Stimulated activated CD8-positive, alpha-beta memory T cell treated with anti-CD3 and anti-CD28 coated beads, Interleukin-12 subunit alpha, Interleukin-12 subunit beta, amount 100 ng/mL, for 4 hours (primary cell): ENCODE measurements around the gene CNOT8.
"Not testable (repeated sequence)": the region's sequence is repeated elsewhere in the genome, so short reads cannot be mapped to it uniquely, and the experiment has no call there.

Experiments used
- DNase-seq: peaks from one replicate; pipeline ENCODE4 v3.0.0-alpha.2; 2020; ENCODE audit warnings: low read depth

The CNOT8 gene

DNA sequence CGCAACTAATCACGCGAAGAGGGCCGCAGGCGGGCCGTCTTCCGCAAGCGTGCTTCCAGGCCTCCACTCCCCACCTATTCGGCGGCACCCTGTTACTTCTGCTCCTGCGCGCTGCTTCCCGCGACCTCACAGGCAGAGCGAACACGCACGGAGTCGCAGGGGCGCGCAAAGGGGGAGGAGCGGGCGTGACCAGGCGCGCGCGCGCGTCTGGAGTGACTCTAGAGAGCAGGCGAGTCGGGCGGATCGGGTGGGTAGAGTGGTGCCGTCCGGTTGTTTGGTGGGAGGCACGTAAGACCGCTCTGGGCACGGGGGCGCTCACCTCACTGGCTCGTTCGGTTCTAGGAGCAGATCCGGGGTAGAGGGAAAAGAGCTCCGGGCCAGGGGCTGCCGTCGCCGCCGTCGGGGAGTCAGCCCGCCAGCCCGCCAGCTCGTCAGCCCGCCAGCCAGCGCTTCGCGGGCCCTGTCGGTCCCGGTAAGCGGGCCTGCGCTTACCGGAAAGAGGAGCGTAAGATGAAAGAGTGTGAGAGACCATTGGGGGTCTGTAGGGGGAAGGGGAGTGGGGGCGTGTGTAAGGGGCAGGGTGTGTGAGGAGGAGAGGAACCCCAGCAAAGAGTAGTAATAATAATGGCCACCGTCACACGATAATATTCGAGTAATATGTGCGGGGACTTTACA, at the start of gene CNOT8:
Gene CNOT8 (plus strand): TSS at position 331 of the 675 bp plus-strand sequence. CDS start 4,652 bp downstream, outside the sequence.
- DNase-seq = peak; percentile 95

DNA sequence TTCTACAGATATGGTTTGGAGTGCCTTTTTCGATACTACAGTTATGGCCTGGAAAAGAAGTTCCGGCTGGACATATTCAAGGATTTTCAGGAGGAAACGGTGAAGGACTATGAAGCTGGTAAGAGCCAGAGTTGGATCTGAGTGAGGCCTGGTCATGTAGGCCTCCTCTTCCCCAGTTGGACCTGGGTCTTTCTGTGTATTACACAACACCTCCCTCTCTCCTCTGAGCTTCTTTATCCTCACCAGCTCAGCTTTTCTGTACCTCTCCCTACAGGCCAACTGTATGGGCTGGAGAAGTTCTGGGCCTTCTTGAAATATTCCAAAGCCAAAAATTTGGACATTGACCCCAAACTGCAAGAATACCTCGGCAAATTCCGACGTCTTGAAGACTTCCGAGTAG, 47.2 kb upstream of the CNOT8 start:
- no peak for DNase-seq

DNA sequence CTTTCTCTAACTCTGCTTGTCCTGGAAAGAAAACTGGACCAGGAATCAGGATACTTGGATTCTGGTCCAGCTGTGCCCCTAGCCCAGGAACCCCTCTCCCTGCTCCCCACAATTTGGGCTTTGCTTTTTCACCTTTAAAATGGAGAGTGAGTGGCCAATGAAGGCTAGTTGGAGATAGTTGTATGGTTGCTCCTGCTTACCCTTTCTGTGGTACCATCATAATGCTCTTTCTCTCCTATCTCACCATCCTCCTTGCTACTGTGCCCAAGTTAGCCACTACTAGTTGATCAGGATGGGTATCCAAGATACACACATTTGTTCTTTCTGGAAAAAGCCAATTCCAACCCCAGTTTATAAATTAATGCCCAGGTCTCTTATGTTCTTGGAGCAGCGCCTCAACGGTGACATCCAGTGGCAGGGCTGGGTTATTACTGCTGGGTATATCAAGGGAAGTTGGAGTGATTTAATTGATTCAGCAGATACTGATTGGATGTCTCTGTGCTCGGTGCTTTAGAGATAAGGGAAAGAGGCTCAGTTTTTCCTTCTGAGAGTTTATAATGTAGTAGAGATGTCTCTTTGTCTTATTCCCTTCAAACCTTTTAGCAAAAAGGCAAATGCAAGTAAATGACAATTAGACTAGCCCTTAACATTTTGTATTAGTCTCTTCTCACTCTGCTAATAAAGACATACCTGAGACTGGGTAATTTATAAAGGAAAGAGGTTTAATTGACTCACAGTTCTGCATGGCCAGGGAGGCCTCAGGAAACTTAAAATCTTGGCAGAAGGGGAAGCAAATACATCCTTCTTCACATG, 46.6 kb upstream of the CNOT8 start:
- DNase-seq = peak; percentile 15

DNA sequence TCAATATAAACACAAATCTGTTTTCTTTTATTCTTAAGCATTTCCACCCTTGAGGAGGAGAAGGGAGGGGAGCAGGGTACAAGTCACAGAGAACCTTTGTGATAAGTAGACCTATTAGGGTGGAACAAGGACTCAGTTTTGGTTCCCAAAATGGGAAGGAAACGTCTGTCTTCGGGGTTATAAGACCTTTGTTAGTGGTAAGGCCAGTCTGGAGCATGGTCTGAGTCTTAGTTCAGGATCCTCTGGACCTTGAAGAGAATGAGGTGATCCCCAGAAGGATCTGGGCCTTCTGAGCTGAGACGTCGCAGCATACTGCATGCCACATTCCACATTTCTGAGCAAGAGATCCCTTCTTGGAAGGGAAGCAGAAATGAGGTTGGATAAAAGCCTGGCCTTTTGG, 45.3 kb upstream of the CNOT8 start:
- DNase-seq = no peak

DNA sequence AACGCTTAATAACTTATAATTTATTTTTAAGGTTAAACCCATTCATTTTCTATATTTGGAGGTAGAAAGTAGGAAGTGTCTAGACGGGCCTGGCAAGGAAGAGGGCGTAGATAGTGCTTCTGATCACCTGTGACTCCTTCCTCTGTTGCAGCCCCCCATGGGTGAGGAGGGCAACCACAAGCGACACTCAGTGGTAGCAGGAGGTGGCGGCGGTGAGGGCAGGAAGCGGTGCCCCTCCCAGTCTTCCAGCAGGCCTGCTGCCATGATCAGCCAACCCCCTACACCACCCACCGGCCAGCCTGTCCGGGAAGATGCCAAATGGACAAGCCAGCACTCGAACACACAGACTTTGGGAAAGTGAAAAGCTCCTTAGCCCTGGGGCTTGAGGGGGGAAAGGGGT, 44.7 kb upstream of the CNOT8 start:
- peak; percentile 13 for DNase-seq

DNA sequence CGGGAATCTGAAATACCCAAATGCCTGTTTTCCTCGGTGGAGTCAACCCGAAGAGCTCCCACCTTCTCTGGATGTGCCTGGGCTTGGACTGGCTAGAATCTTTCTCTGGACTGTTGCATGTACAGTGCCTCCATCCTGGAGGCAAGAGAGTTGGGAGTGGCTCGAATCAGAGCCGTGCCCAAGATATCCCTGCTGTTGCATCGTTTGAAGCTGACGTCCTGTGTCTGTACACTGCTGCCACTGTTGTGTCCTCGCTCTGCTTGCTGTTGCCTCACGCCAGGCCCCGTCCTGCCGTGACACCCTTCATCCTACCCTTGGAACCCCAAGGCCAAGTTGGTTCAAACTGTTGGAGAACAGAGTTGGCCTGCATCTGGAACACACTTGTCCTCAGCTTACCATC, 43.4 kb upstream of the CNOT8 start:
- DNase-seq = no peak

DNA sequence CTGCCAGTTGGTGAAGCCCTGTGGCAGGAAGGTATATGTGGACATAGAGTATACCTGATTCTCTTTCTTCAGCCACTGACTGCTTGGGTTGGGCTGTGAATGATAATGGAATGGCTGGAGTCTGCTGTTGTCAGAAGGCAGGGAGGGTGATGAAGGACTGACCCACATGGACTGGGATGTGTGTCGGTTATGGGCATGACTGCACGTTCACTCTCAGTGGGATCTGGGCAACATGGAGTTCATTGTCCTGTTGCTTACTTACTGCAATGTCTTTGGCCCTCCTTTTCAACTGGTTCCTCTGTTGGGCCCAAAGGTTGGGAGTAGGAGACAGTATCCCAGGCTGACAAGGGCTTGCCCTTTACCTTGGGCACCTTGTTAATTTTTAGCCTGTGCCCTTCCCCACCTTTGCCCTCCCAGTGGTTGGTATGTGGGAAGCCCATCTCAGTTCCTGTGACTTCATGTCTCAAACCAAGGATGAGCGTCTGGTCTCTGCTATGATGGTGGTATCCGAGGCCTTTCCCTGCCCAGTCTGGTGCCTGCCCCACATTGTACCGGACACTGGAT, 42.7 kb upstream of the CNOT8 start:
- no peak for DNase-seq

DNA sequence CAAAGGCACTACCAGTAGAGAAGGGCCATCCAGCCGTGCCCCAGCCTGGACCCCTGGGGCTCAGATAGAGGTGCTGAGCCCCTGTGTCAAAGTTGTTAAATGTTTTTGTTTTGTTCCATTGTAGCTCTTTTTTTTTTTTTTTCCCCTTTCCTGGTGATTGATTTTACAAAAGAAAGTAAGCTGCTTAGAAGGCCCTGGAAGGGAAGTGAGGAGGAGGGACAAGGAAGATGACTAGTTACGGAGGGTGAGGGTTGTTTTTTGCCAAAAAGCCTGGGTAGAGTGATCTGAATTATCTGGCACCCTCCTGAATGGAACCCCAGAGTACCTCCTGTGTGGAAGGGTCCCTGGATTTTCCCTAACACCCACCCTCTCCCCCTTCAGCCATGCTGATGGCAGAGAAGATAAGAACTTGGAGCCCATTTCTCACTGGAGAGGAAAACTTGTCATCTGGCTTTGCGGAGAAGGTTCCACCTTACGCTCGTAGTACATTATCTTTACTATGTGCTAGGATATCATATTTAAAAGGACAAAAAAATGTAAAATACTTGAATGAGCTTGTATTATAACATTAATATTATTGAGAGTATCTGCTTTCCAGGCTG, 41.4 kb upstream of the CNOT8 start:
- no peak for DNase-seq

DNA sequence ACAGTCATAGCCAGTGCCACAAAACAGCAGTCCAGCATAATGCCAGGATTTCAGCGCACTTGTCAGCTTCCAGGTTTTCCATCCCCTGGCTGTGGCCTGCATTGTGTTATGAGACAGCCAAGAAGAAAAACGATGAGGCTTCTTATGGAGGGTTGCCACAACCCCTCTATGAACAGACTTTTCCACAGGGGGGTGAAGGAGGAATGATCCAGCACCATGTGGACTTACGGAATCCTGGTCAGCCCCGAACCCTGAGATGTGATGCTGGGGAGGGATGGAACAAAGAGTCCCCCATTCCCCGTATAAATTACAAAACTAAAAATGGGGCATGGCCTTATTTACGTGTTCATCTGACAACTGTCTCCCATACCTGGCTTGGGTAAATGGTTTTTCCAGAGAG, 40.6 kb upstream of the CNOT8 start:
- no peak for DNase-seq

DNA sequence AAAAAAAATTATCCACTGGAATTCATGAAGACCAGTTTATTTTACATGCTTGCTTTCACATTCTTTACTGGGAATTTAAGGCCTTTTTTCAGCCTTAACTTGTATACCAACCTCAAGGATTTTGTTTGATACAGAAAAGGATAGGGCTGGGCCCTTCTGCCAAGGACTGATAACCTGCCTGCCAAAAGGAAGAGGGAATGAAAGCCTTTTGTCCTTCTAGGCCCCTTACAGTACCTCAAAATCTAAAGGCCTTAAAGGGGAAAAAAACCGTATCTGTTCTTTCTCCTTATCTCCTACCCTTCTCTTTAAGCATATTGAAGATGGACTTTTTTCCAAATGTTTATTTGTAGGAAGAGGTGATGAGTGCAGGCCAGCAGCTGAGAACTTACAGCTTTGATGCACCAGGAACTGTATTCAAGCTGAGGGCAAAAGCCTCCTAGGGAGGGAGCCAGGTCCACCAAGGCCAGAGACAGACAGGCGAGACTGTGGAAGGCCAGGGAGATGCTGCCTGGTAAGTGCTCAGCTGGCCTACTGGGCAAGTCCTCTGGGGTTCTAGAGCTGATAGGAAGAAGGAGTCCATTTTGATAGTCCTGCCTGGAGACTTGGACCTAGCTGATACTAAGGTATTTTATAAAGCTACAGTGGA, 39.8 kb upstream of the CNOT8 start:
- no peak for DNase-seq

DNA sequence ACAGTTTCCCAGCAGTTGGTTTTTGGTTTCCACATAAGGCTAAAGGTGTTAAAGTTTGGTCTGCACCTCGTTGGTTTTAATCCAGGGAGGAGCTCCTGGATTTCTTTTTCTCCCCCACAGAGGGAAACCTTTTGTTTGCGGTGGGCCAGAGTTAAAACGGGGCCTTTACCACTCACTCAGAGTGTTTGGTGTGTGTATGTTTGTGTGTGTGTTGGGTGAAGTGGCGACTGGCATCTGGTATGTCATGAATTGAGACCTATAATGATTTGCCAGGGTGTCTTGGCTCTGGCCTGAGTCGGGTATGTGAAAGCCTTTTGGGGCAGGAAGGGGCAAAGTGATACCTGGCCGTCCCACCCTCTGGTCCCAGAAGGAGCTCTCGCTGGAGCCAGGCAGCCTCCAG, 38.9 kb upstream of the CNOT8 start:
- no peak for DNase-seq

DNA sequence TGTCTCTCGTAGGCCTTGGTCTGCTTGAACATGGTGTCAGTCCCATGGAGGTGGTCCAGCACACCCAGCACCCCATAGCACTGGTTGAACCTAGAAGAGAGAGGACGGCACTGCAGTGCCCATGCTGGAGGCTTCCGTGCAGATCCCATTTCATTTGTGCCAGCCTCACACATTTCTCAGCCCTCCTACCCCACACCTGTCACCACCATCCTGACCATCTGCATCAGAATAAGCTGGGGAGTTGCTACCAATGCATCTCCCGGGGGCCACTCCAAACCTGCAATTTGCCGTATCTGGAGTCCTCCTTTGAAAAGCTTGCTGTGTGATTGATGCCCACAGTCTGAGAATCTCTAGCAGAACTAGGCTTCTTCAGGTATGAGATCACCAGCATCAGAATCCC, 38.0 kb upstream of the CNOT8 start:
- DNase-seq = no peak

DNA sequence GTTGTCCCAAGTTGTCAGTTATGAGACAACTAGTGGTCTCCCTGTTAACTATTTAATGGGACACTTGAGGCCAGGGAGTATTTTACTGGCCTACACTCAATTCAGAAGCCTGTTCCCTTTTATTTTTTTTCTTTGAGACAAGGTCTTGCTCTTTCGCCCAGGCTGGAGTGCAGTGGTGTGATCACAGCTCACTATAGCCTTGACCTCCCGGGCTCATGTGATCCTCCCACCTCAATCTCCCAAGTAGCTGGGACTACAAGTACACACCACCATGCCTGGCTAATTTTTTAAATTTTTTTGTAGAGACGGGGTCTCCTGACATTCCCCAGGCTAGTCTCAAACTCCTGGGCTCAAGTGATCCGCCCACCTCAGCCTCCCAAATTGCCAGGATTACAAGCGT, 35.5 kb upstream of the CNOT8 start:
- DNase-seq = not testable (repeated sequence)

DNA sequence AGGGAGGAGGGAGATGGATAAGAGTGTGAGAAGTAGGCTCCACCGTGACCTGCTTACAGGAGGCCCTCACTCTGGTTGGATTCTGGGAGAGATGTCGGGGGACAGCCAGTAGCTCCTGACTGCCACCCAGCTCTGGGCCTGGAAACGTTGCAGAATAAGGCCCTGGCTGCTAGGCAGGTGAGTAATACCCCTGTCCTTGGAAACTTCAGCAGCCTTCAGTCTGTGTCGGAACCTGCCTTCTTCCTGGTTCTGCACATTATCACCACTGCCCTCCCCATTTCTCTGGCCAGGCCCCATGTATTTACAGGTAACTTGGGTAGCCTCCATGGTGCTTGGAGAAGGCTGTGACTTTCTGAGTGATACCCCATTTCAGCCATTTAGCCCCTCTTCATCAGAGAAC, 34.8 kb upstream of the CNOT8 start:
- no peak for DNase-seq

DNA sequence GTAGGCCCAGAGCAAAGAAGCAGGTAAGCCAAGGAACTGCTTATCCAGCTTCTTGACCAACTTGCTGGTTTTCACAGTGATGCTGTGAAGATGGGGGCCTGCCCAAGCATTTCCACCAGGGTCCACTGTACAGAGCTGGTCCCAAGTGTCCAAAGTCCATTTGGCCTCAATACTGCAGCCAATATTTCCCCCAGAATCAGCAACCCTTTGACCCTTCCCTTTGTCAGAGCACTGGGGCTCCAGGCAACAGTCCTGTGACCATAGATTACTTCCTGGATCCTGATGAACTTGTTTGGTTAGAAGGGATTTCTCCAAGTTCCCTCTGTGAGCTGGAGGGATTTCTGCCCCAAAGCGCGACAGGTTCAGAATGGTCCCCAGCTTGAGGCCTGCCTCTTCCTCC, 34.4 kb upstream of the CNOT8 start:
- no peak for DNase-seq

DNA sequence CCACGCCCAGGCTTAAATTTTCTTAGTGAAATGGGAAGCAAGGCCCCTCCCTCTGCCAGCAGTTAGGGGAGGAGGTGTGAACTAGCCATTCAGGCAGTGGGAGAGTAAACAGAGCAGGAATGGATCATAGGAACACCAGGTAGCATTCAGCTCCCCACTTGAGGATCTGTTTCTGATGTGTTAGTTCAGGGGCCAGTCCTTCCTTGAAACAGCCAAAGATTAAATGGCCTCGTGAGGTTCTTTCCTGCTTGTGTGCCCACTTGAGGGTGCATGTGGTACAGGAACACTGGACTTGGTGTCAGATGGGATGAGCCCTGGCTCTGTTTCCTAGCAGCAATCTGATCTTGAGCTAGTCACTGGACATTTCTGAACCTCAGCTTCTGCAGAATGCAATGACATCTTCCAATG, 29.2 kb upstream of the CNOT8 start:
- DNase-seq = no peak

DNA sequence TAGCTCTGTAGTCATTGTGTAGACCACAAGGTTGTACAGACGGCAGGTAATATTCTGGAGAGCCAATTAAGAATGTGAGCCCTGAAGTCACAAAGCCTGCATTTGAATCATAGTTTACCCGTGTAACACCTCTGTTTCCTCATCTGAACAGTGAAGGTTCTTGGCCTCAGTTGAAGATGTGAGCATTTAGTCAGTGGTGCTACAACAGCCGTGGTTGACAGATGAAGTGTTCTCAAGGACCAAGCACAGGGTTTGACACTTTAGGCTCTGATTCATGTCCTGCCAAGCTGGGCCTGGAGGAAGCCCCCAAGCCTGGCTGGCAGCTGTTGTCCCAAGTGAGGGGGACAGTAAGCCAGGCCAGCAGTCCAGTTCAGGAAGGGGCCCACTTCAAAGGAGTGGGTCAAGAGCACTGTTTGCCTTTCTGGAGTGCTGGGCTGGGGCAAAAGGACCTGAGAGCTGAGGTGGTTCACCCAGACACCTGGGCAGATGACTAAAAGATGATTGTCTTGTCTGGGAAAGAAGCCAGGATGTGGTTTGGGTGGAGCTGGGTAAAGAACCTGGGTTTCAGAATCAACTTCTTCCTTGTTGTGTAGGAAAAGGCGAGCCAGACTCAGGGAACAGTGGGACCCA, 28.7 kb upstream of the CNOT8 start:
- no peak for DNase-seq

DNA sequence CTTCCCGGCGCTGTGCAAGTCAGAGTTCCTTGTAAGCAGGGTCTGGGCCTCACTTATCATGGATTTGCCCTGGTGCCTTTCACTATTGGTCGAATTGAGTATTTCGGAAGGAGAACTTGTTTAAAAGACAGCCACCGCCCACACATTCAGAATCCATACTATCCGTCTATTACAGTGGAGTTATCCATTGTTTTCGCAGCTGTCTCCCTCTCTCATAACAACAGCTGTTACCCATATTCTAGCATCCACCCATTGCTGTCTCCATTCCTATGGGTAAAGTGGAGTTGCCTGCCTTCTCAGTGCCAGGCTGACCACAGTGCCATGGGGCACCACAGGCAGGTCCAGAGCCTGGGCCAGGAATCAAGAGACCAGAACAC, 28.2 kb upstream of the CNOT8 start:
- no peak for DNase-seq

DNA sequence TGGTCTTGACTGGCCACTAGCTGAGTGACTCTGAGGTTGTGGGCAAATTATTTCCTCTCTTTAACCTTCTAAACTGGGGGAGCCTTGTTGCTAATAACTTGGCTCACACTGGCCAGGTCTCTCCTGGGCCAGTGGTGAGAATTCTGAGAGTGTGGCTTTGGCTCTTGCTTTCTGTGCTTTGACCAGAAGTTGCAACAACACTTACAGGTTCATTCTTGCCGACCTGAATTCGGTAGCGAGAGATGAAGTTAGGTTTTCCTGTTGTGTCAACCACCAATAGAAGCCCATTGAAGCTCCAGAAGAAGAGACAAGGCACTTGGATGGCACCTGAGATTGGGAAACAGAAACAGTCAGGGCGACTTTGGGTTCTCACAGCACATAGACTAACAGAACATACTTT, 27.8 kb upstream of the CNOT8 start:
- DNase-seq = no peak

DNA sequence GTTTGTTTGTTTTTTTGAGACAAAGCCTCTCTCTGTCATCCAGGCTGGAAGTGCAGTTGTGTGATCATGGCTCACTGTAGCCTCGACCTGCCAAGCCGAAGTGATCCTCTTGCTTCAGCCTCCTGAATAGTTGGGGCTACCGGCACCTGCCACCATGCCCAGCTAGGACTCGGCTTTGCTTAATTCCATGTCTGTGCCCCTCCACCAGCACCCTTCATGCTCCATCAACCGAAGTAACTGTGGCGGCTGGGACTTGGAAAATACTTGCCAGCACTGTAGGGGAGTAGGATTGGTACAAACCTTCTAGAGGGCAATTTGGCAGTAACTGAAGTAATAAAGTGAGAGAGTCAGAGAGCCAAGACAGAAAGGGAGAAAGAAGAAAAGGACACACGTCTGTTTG, 27.0 kb upstream of the CNOT8 start:
- no peak for DNase-seq

DNA sequence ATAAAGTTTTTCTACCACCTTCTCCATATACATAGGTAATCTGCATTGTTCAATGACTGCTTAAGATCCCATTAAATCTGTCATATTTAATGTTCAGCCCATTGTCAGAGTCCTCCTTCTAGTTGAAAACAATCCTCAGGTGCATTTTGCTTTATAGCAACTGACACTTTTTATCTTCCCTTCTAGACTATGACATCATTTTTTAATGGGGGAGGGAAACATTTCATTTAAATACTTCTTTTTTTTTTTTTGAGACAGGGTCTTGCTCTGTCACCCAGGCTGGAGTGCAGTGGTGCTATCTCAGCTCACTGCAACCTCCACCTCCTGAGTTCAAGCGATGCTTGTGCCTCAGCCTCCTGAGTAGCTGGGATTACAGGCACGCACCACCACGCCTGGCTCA, 25.6 kb upstream of the CNOT8 start:
- DNase-seq = not testable (repeated sequence)

DNA sequence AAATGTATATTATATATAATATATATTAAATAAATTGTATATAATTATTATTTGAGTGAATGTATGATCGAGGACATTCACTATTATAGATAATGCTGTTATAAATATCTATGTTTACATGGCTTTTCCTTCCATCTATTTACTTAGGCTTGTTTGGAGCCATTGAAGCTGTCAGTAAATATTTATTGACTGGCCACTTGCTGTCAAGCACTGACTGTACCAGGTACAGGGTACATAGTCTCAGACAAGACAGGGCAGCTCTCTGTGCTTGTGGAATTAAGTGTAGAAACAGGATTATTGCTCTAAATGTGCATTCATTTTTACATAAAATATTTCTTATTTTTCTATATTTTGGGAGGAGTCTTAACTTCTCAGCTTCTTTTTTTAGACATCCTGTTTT, 24.4 kb upstream of the CNOT8 start:
- no peak for DNase-seq
